NB4 (cell line): ENCODE data around the gene MINDY4.

Experiments used
- DNase-seq: peaks from one replicate; pipeline ENCODE4 v3.0.0; 2010; ENCODE audit warnings: low read depth
- H3K4me3 ChIP-seq: one replicate; pipeline ENCODE4 v1.5.1; 2011; ENCODE audit warnings: mild to moderate bottlenecking, low read depth, low read length, moderate library complexity
- MYC ChIP-seq: IDR thresholded peaks from 2 replicates; pipeline ENCODE4 v1.6.1; 2011; ENCODE audit warnings: low read depth, low read length
- POLR2A ChIP-seq: IDR thresholded peaks from 2 replicates; pipeline ENCODE4 v1.6.1; 2011; ENCODE audit warnings: mild to moderate bottlenecking; ENCODE audit not compliant: insufficient read length; ENCODE audit errors: extremely low read depth
- TF ChIP-seq, protein P1 (sequence below): IDR thresholded peaks from 2 replicates; pipeline ENCODE4 v1.6.1; 2011; ENCODE audit warnings: low read depth, low read length
- TF ChIP-seq, protein P2 (sequence below): IDR thresholded peaks from one replicate; pipeline ENCODE4 v1.5.1; 2012; ENCODE audit warnings: low read depth, low read length

Gene MINDY4

GRCh38 chr7:30911133-30911532 lies 139.9 kb downstream of the MINDY4 start:
- no peak overlapping the region for H3K4me3 ChIP-seq
- DNase-seq: no peak
- TF ChIP-seq, protein P1, sequence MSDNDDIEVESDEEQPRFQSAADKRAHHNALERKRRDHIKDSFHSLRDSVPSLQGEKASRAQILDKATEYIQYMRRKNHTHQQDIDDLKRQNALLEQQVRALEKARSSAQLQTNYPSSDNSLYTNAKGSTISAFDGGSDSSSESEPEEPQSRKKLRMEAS: no peak
- TF ChIP-seq POLR2A (no peak), MYC (no peak)
- TF ChIP-seq, protein P2, sequence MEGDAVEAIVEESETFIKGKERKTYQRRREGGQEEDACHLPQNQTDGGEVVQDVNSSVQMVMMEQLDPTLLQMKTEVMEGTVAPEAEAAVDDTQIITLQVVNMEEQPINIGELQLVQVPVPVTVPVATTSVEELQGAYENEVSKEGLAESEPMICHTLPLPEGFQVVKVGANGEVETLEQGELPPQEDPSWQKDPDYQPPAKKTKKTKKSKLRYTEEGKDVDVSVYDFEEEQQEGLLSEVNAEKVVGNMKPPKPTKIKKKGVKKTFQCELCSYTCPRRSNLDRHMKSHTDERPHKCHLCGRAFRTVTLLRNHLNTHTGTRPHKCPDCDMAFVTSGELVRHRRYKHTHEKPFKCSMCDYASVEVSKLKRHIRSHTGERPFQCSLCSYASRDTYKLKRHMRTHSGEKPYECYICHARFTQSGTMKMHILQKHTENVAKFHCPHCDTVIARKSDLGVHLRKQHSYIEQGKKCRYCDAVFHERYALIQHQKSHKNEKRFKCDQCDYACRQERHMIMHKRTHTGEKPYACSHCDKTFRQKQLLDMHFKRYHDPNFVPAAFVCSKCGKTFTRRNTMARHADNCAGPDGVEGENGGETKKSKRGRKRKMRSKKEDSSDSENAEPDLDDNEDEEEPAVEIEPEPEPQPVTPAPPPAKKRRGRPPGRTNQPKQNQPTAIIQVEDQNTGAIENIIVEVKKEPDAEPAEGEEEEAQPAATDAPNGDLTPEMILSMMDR: no peak

DNA sequence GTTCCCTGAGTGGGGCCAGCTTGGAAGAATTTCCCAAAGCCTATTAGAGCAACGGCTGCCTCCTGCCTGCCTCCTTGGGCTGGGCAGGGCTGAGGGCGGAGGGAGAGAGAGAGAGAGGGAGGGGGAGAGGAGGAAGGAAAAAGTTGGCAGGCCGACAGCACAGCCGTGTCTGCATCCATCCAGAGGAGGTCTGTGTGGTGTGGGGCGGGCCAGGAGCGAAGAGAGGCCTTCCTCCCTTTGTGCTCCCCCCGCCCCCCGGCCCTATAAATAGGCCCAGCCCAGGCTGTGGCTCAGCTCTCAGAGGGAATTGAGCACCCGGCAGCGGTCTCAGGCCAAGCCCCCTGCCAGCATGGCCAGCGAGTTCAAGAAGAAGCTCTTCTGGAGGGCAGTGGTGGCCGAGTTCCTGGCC lies 140.3 kb downstream of the MINDY4 start, which contains the start of gene AQP1:
AQP1 (plus strand) TSS at position 293 of the 409 bp plus-strand sequence; CDS start at position 350, 57 bp downstream.
- DNase-seq: no peak
- TF ChIP-seq POLR2A (no peak), MYC (no peak)
- TF ChIP-seq, protein P1: no peak
- H3K4me3 ChIP-seq: no peak within 1 kb of the TSS

DNA sequence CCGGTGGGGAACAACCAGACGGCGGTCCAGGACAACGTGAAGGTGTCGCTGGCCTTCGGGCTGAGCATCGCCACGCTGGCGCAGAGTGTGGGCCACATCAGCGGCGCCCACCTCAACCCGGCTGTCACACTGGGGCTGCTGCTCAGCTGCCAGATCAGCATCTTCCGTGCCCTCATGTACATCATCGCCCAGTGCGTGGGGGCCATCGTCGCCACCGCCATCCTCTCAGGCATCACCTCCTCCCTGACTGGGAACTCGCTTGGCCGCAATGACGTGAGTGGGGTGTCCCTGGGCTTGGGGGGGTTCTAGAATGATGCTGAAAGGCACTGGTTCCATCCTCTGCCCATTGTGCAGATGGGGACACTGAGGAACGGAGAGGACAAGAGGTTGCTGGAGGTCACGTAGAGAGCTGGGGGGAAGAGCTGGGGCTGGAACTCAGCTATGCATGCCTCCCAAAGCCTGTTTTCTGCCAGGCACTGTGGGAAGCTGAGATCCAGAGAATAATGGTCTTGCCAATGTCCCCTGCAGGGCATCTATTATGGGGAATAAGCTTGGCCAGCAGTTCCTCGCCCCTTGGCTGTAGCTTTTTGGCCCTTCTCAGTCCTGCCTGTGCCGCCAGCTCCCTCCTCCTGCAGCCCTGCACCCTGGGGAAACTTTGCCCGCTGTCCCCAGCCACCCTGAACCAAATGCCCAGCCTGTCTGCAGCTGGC lies 141.0 kb downstream of the MINDY4 start:
- TF ChIP-seq POLR2A: no peak
- TF ChIP-seq, protein P1: no peak
- TF ChIP-seq, protein P2: no peak
- no peak for TF ChIP-seq MYC
- DNase-seq: no peak
- H3K4me3 ChIP-seq: no peak overlapping the region

DNA sequence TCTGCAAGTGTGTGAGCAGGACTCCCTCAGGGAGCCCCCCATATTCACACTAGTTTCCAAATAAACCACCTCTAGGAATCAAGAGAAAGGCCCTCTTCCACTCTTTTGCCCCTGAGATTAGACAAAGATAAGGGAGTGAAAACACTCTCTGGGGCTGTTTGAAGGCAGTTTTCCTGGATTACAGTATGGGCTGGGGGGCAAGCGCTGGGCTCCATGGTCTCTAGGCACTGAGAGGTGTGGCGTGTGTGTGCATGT lies 141.4 kb downstream of the MINDY4 start:
- no peak overlapping the region for H3K4me3 ChIP-seq

DNA sequence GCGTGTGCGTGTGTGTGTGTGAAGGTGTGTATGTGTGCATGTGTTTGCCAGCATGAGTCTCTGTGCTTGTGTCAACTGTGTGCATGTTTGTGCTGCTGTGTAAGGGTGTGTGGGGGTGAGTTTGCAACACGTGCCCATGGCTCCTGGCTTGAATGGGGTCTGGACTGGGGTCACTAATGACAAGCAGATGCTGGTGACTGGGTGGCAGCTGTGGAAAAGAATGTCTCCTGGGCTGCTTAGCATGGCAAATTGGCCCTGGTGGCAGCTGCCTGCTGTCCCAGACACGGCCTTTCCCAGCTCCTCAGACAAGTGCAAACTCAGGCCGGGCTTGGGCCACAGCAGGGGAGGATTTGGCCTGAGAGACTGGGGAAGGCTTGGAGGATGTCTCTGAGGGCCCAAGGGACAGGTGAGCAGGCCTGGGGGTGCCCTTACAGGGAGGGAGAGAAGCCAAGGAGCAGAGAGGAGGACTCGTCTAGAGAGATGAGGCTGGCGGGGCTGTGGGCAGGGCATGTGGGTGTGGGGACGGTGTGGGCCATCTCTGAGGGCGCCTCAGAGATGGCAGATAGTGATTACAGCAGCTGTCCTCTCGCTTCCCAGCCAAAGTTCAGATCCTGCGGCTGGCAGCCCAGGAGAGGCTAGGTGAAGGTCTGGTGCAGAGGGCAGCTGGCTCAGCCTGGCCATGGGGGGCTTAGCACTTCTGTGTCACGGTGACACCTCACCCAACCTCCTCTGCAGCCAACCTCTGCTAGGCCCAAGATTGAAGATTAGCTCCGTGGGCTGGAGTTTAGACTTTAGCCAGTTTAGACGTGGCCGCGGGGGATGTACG lies 142.0 kb downstream of the MINDY4 start:
- H3K4me3 ChIP-seq: no peak overlapping the region
- TF ChIP-seq, protein P2: no peak
- TF ChIP-seq MYC (no peak), POLR2A (no peak)
- TF ChIP-seq, protein P1: no peak
- DNase-seq: no peak

More for the DNA sequence above, 141.4 kb downstream of the MINDY4 start:
- DNase-seq: no peak
- TF ChIP-seq POLR2A (no peak), MYC (no peak)
- TF ChIP-seq, protein P1: no peak

DNA sequence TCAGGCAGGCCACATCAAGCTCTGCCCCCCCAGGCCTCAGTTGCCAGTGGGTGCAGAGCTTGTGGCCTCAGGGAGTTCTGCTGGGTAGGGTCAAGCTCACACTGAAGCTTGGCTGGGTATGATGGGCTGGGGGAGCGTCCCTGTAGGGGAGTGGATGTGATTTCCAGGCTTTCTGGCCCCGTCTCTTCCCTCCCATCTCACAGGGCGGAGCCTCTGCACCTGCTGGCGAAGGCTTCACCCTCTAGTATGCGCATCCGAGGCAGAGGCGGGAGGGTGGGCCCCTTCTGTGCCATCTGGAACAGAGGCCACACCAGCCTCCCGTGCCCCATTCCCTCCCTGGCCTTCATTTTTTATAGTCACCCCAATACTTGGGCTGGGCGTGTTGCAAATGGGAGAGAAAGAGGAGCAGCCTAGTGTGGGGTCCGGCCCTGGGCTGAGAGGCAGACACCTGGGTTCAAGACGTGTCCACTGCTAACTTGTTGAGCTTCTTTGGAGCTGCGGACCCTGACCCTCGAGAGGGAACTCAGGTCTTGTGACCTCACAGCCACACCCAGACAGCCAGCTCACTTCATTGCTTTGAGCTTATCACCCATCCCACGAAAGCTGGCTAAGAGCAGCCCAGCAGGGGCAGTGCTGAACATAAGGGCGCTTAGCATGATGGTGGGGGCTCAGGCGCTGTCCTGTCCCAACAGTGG lies 142.8 kb downstream of the MINDY4 start:
- no peak for DNase-seq
- no peak overlapping the region for H3K4me3 ChIP-seq
- TF ChIP-seq, protein P2: no peak
- TF ChIP-seq, protein P1: no peak
- TF ChIP-seq POLR2A: no peak
- no peak for TF ChIP-seq MYC
